KMS-11 (cell line): Measurements from ENCODE around the gene PLA2G4E.

Source experiments
- H2AFZ ChIP-seq: fragments of 200-600 bp; sonication (generic); 2 replicates; pipeline ENCODE4 v1.6.1; 2016; ENCODE audit warnings: antibody characterized with exemption, mixed run types, low read depth
- H3K27ac ChIP-seq: fragments of 200-600 bp; sonication (generic); 2 replicates; pipeline ENCODE4 v1.6.1; 2016; ENCODE audit warnings: mild to moderate bottlenecking, mixed run types
- H3K27me3 ChIP-seq: fragments of 200-600 bp; sonication (generic); 2 replicates; pipeline ENCODE4 v1.6.1; 2017; ENCODE audit warnings: mild to moderate bottlenecking, low read depth, mixed run types, moderate library complexity; ENCODE audit not compliant: insufficient read depth
- H3K36me3 ChIP-seq: fragments of 200-600 bp; sonication (generic); 2 replicates; pipeline ENCODE4 v1.6.1; 2017; ENCODE audit warnings: mild to moderate bottlenecking, mixed run types; ENCODE audit not compliant: insufficient read depth
- H3K4me1 ChIP-seq: fragments of 200-600 bp; sonication (generic); 2 replicates; pipeline ENCODE4 v1.6.1; 2016; ENCODE audit warnings: mild to moderate bottlenecking, low read depth, mixed run types; ENCODE audit not compliant: poor library complexity, severe bottlenecking
- H3K4me2 ChIP-seq: fragments of 200-600 bp; sonication (generic); 2 replicates; pipeline ENCODE4 v1.7.0; 2016; ENCODE audit warnings: mild to moderate bottlenecking, mixed run types
- H3K4me3 ChIP-seq: fragments of 200-600 bp; sonication (generic); IDR thresholded peaks from 2 replicates; pipeline ENCODE4 v1.6.1; 2017; ENCODE audit warnings: low read depth, low read length, mixed read lengths; ENCODE audit not compliant: insufficient read depth
- H3K79me2 ChIP-seq: fragments of 200-600 bp; sonication (generic); 2 replicates; pipeline ENCODE4 v1.6.1; 2016; ENCODE audit warnings: low read depth, mixed run types; ENCODE audit not compliant: insufficient read depth
- H3K9ac ChIP-seq: fragments of 200-600 bp; sonication (generic); 2 replicates; pipeline ENCODE4 v1.6.1; 2016; ENCODE audit warnings: mild to moderate bottlenecking, mixed run types
- H4K20me1 ChIP-seq: fragments of 200-600 bp; sonication (generic); 2 replicates; pipeline ENCODE4 v1.6.1; 2016; ENCODE audit warnings: mild to moderate bottlenecking, mixed run types; ENCODE audit not compliant: insufficient read depth
- CTCF ChIP-seq: fragments of 200-600 bp; sonication (generic); conservative IDR thresholded peaks from 2 replicates; pipeline ENCODE4 v1.6.1; 2017; ENCODE audit warnings: low read depth, mild to moderate bottlenecking, antibody characterized with exemption, low read length, moderate library complexity, mixed read lengths

Gene PLA2G4E

GRCh38 chr15:41996376-41996775, 24.5 kb downstream of the PLA2G4E start:
- no peaks in the 10 kb centered on the region for H3K27me3 ChIP-seq
- no peak overlapping the region for H3K4me3 ChIP-seq
- no peak overlapping the region for H3K9ac ChIP-seq
- no peaks in the 10 kb centered on the region for H3K36me3 ChIP-seq
- H3K79me2 ChIP-seq, result no peaks in the 10 kb centered on the region
- H2AFZ ChIP-seq, result no peak overlapping the region
- no peaks in the 10 kb centered on the region for H3K4me1 ChIP-seq
- H3K27ac ChIP-seq, result no peak overlapping the region
- TF ChIP-seq CTCF, result no peak
- H4K20me1 ChIP-seq, result no peaks in the 10 kb centered on the region
- no peak overlapping the region for H3K4me2 ChIP-seq

- TF ChIP-seq CTCF, result no peak
These were observed 25.4 kb downstream of the PLA2G4E start for GRCh38 chr15:41995476-41995855.

GRCh38 chr15:41994772-41995475, 25.9 kb downstream of the PLA2G4E start:
- H3K27me3 ChIP-seq, result no peaks in the 10 kb centered on the region
- no peak overlapping the region for H3K9ac ChIP-seq
- H3K79me2 ChIP-seq, result no peaks in the 10 kb centered on the region
- H3K4me3 ChIP-seq, result no peak overlapping the region
- H3K27ac ChIP-seq, result no peak overlapping the region
- H4K20me1 ChIP-seq, result no peaks in the 10 kb centered on the region
- no peak overlapping the region for H3K4me2 ChIP-seq
- H3K36me3 ChIP-seq, result no peaks in the 10 kb centered on the region
- no peaks in the 10 kb centered on the region for H3K4me1 ChIP-seq
- TF ChIP-seq CTCF, result no peak
- H2AFZ ChIP-seq, result no peak overlapping the region

More at GRCh38 chr15:41995476-41995855, 25.4 kb downstream of the PLA2G4E start:
- H2AFZ ChIP-seq, result no peak overlapping the region
- no peak overlapping the region for H3K4me2 ChIP-seq
- H3K36me3 ChIP-seq, result no peaks in the 10 kb centered on the region
- H3K79me2 ChIP-seq, result no peaks in the 10 kb centered on the region
- no peak overlapping the region for H3K4me3 ChIP-seq
- H3K4me1 ChIP-seq, result no peaks in the 10 kb centered on the region
- no peak overlapping the region for H3K27ac ChIP-seq
- no peaks in the 10 kb centered on the region for H4K20me1 ChIP-seq
- no peaks in the 10 kb centered on the region for H3K27me3 ChIP-seq
- no peak overlapping the region for H3K9ac ChIP-seq

- Histone ChIP-seq H3K4me1 (no peaks in the 10 kb centered on the region), H3K79me2 (no peaks in the 10 kb centered on the region), H3K9ac (no peak overlapping the region), H3K4me3 (no peak overlapping the region), H3K27ac (no peak overlapping the region), H4K20me1 (no peaks in the 10 kb centered on the region), H3K27me3 (no peaks in the 10 kb centered on the region), H3K36me3 (no peaks in the 10 kb centered on the region), H2AFZ (no peak overlapping the region), H3K4me2 (no peak overlapping the region)
- no peak for TF ChIP-seq CTCF
These were observed 26.6 kb downstream of the PLA2G4E start for GRCh38 chr15:41994171-41994650.
